GM19468 (cell line): ENCODE data around the gene RPP25L.
A peak's percentile ranks its signal among the peaks of the same experiment; 100 is the strongest.
"Not testable (repeated sequence)": the region's sequence is repeated elsewhere in the genome, so short reads cannot be mapped to it uniquely, and the experiment has no call there.

ENCODE experiments used
- ATAC-seq: cut with Tn5 transposase; IDR thresholded peaks from one replicate; pipeline ENCODE4 v1.9.1; 2021; ENCODE audit warnings: mild to moderate bottlenecking, moderate library complexity, moderate number of reproducible peaks; ENCODE audit not compliant: unreplicated experiment; ENCODE audit errors: extremely low read depth

The RPP25L gene

GRCh38 chr9:34639322-34639721 lies 27.4 kb upstream of the RPP25L start:
- not testable (repeated sequence) for ATAC-seq

- no peak for ATAC-seq
Observed at GRCh38 chr9:34638138-34638445, 26.2 kb upstream of the RPP25L start.

- ATAC-seq = peak; percentile 64
Observed at GRCh38 chr9:34637356-34638137, 25.6 kb upstream of the RPP25L start, which contains the start of gene SIGMAR1. Gene SIGMAR1 (minus strand): TSS chr9:34637787. CDS start chr9:34637697, 90 bp downstream.

DNA sequence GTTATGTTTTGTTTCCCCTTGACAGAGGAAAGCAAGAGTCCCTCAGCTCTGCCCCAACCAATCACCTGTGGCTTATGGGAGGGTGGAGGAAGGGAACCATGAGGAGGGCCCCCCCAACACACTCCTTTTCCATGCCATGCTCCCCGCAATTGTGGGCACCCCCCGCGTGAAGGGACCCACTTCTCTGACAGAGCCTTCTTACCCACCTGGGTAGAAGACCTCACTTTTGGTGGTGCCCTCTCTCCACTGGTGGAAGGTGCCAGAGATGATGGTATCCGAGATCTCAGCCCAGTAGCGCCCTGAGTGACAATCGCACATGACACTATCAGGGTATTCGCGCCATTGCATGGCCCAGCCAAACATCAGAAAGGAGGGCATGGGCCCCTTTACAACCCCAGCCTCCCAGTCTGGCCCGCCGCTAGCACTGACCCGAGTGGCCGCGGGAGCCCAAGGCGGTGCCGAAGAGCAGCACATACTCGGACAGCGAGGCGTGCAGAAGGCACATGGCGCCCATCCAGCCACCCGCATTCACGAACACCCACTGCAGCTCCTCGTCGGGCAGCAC lies 25.0 kb upstream of the RPP25L start:
- ATAC-seq = no peak

- no peak for ATAC-seq
Observed at GRCh38 chr9:34635556-34635955, 23.7 kb upstream of the RPP25L start.

GRCh38 chr9:34634551-34635248 lies 22.8 kb upstream of the RPP25L start:
- ATAC-seq = no peak

DNA sequence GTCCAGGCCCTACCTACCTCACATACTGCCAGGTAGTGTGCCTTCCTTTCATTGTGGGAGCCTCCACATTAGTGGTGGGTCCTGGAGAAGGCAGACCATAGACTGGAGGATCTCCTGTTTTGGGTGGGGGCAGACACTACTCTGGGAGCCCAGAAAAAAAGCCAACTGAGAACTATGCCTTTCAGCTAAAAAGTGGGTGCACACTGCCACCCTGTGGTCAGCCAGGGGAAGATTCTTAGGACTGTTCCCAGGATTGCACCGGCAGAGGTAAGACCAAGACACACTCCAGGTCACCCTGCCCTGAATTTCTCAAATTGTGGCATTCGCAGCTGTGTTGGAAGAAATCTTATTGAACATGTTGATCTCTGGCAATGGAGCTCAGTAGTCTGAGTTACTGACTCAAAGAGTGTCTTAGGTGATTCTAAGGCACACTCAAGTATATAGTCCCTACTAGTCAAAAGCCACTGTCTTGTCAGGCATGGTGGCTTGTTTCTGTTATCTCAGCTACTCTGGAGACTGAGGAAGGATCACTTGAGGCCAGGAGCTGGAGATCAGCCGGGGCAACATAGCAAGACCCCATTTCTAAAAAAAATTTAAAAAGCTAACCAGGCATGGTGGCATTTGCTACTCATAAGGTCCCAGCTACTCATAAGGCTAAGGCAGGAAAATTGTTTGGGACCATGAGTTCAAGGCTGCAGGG lies 22.1 kb upstream of the RPP25L start:
- ATAC-seq = no peak

GRCh38 chr9:34633166-34633565 lies 21.3 kb upstream of the RPP25L start:
- ATAC-seq = no peak

- ATAC-seq = no peak
Observed at GRCh38 chr9:34630402-34631154, 18.7 kb upstream of the RPP25L start.

DNA sequence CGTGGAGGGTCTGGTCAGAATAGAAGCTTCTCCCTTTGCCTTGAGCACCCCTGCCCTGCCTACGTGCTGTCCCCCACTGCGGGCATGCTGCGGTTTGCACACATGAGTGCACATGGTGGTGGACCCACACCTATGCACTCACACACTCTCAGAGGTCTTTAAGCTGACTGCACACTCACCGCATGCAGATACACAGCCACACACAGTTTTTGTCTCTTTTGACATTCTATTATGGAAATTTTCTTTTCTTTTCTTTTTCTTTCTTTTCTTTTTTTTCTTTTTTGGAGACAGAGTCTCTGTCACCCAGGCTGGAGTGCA lies 17.6 kb upstream of the RPP25L start:
- ATAC-seq = no peak

- no peak for ATAC-seq
Observed at GRCh38 chr9:34628656-34629490, 17.0 kb upstream of the RPP25L start, which contains the start of gene ARID3C. Gene ARID3C (minus strand): TSS chr9:34629066. CDS start chr9:34628014, 1,052 bp downstream.

DNA sequence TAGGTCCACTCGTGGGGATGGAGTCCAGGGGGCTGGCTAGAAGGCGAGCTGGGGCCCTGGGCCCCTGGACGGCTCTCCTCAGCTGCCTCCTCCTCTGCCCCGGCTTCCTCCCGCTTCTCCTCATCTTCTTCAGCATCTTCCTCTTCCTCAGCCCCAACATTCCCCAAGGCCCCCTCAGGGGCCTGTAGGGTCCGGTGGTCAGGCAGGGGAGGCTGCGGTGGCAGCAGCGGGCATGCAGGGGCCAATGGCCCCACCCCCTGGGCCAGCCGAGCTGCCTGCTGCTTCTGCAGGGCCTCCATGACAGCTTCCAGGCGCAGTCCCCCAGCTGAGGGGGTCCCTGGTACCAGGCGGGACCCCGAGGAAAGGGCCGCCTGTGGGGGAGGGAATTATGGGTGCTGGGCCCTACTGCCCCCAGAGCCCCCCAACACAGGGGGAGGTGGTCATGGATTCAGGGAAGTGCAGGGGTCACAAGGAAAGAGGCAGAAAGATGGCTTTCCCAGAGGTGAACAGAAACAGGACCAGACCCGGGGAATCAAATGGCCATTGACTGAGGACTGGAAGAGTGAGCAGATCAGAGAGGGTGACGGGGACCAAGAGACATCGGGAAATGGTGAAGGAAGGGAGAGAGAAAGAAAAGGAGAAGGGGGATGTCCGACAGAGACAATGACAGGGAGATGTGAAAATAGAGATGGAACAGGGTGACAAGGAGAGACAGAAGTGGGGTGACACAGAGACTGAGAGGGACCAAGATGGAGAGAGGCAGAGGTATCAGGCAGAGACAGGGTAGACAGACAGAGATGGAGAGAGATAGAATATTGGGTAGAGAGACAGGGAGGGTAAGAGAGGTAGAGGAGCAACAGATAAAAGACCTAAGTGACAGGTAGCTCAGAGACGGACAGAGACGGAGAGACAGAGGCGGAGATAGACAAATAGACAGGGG lies 16.1 kb upstream of the RPP25L start:
- no peak for ATAC-seq

DNA sequence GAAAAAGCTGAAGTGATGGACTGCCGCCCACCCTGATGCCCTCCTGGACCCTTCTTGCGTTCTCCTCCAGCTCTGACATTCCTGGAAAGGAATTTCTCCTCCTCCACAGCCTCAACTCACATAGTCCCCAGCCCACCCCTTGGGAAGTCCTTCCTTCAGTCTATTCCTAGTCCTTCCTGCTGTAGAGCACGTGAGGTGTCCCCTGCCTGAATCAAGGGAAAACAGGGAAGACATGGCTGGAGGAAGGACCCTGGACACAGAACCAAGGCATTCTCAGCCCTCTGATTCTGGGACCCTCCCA lies 13.2 kb upstream of the RPP25L start:
- ATAC-seq = no peak

DNA sequence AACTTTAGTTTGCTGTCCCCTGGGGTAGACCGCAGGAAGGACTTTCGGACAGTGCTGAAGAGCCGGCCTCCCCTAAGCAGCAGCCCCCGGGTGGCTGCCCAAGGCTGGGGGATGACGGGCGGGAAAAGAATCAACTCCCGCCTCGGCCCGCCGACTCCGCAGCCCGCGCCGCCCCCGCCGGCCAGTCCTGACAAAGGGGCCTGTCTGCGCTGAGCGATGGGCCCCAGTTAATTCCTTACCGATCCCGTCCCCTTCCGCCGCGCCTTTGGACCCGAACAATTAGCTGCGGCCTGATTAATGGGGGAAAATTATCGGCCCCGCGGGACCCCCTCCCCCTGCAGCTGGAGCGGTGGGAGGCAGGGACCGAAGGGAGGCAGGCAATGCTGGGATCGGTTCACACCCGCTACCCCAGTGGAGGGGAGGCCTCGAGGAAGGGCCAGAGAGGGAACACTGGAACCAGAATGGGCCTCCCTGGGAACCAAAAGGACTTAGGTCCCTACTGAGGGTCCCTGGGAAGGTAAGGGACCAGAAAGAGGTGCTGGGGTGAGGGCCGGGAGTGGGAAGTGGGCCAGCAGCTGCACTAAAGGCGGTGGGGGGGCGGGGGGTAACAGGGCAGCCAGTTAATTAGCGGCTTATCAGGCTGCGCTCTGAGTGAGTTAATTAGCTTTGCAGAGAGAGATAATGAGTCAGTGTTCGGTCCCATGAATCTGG lies 12.7 kb upstream of the RPP25L start:
- no peak for ATAC-seq

GRCh38 chr9:34623374-34624235 lies 11.7 kb upstream of the RPP25L start:
- ATAC-seq = no peak

- peak; percentile 95 for ATAC-seq
Observed at GRCh38 chr9:34620061-34620994, 8.4 kb upstream of the RPP25L start, which contains the start of gene DCTN3. Gene DCTN3 (minus strand): TSS chr9:34620495. CDS start chr9:34620464, 31 bp downstream.
